Measurements from ENCODE around the gene CENPE.

CENPE gene

GRCh38 chr4:103129174-103129573, 69.0 kb downstream of the CENPE start:
- DNase-seq, result no peak

GRCh38 chr4:103126126-103126525, 72.0 kb downstream of the CENPE start:
- no peak for DNase-seq

GRCh38 chr4:103123114-103123513, 75.0 kb downstream of the CENPE start:
- no peak for DNase-seq

GRCh38 chr4:103118166-103118565, 80.0 kb downstream of the CENPE start:
- no peak for DNase-seq

GRCh38 chr4:103111598-103111997, 86.5 kb downstream of the CENPE start:
- DNase-seq, result no peak

- DNase-seq, result no peak
Measured at GRCh38 chr4:103108542-103108941, 89.6 kb downstream of the CENPE start.

GRCh38 chr4:103105558-103106356, 92.4 kb downstream of the CENPE start:
- DNase-seq, result no peak

GRCh38 chr4:103104886-103105285, 93.3 kb downstream of the CENPE start:
- DNase-seq, result no peak

- no peak for DNase-seq
Measured at GRCh38 chr4:103100691-103101090, 97.5 kb downstream of the CENPE start.

- DNase-seq, result peak; percentile 83
Measured at GRCh38 chr4:103099691-103100392, 98.3 kb downstream of the CENPE start, which contains the start of gene BDH2. Gene BDH2, minus strand, starts transcription at chr4:103099834. Its CDS starts 3,580 bp downstream, at chr4:103096254.

- DNase-seq, result no peak
Measured at GRCh38 chr4:103098756-103099440, 99.2 kb downstream of the CENPE start.

GRCh38 chr4:103098341-103098740, 99.8 kb downstream of the CENPE start:
- peak; percentile 53 for DNase-seq

GRCh38 chr4:103097112-103097511, 101.0 kb downstream of the CENPE start:
- no peak for DNase-seq

GRCh38 chr4:103095080-103095479, 103.1 kb downstream of the CENPE start:
- no peak for DNase-seq

- no peak for DNase-seq
Measured at GRCh38 chr4:103092245-103092644, 105.9 kb downstream of the CENPE start.

- DNase-seq, result peak; percentile 44
Measured at GRCh38 chr4:103091601-103092223, 106.4 kb downstream of the CENPE start.

GRCh38 chr4:103089481-103089880, 108.7 kb downstream of the CENPE start:
- DNase-seq, result no peak

GRCh38 chr4:103086551-103086950, 111.6 kb downstream of the CENPE start:
- DNase-seq, result no peak

- DNase-seq, result no peak
Measured at GRCh38 chr4:103085555-103086196, 112.5 kb downstream of the CENPE start.

GRCh38 chr4:103079621-103080020, 118.5 kb downstream of the CENPE start:
- DNase-seq, result no peak

GRCh38 chr4:103076747-103077347, 121.3 kb downstream of the CENPE start, which contains the start of gene SLC9B2:
Gene SLC9B2, minus strand, starts transcription at chr4:103076761. Its CDS starts 9,211 bp downstream, at chr4:103067550.
- DNase-seq, result no peak

Data from retina (tissue), 1 donor.